Panc1 (cell line): ENCODE results near the gene SNX6. TPM values are rescaled to one million over a fixed set of nuclear protein-coding genes. Genes with fewer than 3 reads are reported as not detected.
"Not testable (repeated sequence)": the region's sequence is repeated elsewhere in the genome, so short reads cannot be mapped to it uniquely, and the experiment has no call there.

Experiments
- ATAC-seq: fragments of 200-7000 bp; cut with Tn5 transposase; 2 replicates; pipeline ENCODE4 v1.9.1; 2020; ENCODE audit warnings: mild to moderate bottlenecking, moderate library complexity
- BruUV-seq: library from RNA; stranded (reverse); fragments of 400-500 nt; replicated peaks from 2 replicates; lab custom pipeline; 2021; lab: Mats Ljungman, UMichigan
- CTCF ChIA-PET: fragments of 300-600 bp; sonication (Branson Sonifier 250); formaldehyde crosslinking; loops from one replicate; lab custom pipeline; 2022; ENCODE audit warnings: antibody characterized with exemption; lab: Charles Lee
- POLR2A ChIA-PET: fragments of 300-600 bp; sonication (Branson Sonifier 250); formaldehyde crosslinking; loops from one replicate; lab custom pipeline; 2022; ENCODE audit warnings: antibody characterized with exemption; lab: Charles Lee
- DNase-seq: peaks from one replicate; pipeline ENCODE4 v3.0.0-alpha.2; 2010; ENCODE audit warnings: low read depth, low spot score
- H3K27ac ChIP-seq: 2 replicates; pipeline ENCODE4 v1.5.1; 2011; ENCODE audit warnings: mild to moderate bottlenecking, low read length, inconsistent platforms
- H3K27me3 ChIP-seq: fragments of 200-500 bp; sonication (Bioruptor generic); 2 replicates; pipeline ENCODE4 v1.6.0; 2014; ENCODE audit warnings: low read length, inconsistent platforms; ENCODE audit not compliant: control insufficient read depth, insufficient read depth
- H3K36me3 ChIP-seq: fragments of 200-500 bp; sonication (Bioruptor generic); 2 replicates; pipeline ENCODE4 v1.5.1; 2014; ENCODE audit warnings: inconsistent platforms, mild to moderate bottlenecking, low read length, moderate library complexity; ENCODE audit not compliant: control insufficient read depth, insufficient read depth
- H3K4me1 ChIP-seq: 2 replicates; pipeline ENCODE4 v1.5.1; 2011; ENCODE audit warnings: inconsistent platforms, mild to moderate bottlenecking, low read length, moderate library complexity; ENCODE audit not compliant: control insufficient read depth, insufficient read depth
- H3K4me3 ChIP-seq, 2 experiments: 2 replicates each; pipeline ENCODE4 v1.5.1; 2011 to 2012; ENCODE audit warnings: low read depth in 2 of 2, low read length in 2 of 2, mild to moderate bottlenecking in 2 of 2, inconsistent platforms in 1 of 2, moderate library complexity in 1 of 2
- H3K9me3 ChIP-seq: fragments of 200-500 bp; sonication (Bioruptor generic); 2 replicates; pipeline ENCODE4 v1.5.1; 2014; ENCODE audit warnings: low read depth, mild to moderate bottlenecking, inconsistent platforms, low read length, moderate library complexity; ENCODE audit not compliant: control insufficient read depth, insufficient read depth
- SIN3A ChIP-seq: IDR thresholded peaks from 2 replicates; pipeline ENCODE4 v1.6.1; 2012; ENCODE audit warnings: low read depth, mild to moderate bottlenecking, low read length, moderate library complexity, borderline replicate concordance; ENCODE audit not compliant: insufficient read depth
- in situ Hi-C: cut with HindIII; loops from 2 replicates; pipeline ENCODE4 v1.10.0; 2016; ENCODE audit warnings: low sequenced_read_pairs, low pct_unique_long_range_greater_than_20kb
- intact Hi-C: fragments of 100-400 bp; cut with micrococcal nuclease; formaldehyde crosslinking; loops from one replicate; pipeline ENCODE4 v1.10.0; 2022; ENCODE audit not compliant: unreplicated experiment
- total RNA-seq: library from RNA; stranded (reverse); gene quantifications from one replicate; pipeline ENCODE4 v1.2.1, GENCODE V29; 2021; ENCODE audit not compliant: unreplicated experiment
- TF ChIP-seq, protein P1 (sequence below): fragments of 450-650 bp; IDR thresholded peaks from 2 replicates; pipeline ENCODE4 v1.5.1; 2017; ENCODE audit warnings: mild to moderate bottlenecking
- TF ChIP-seq, protein P2 (sequence below), 2 experiments: IDR thresholded peaks; 2 replicates each; pipeline ENCODE4 v1.6.1; 2011 to 2012; ENCODE audit warnings: low read depth in 2 of 2, control low read depth in 1 of 2, low read length in 1 of 2, mild to moderate bottlenecking in 1 of 2, moderate library complexity in 1 of 2; ENCODE audit not compliant: insufficient read depth in 1 of 2

SNX6 gene
- total RNA-seq, 1 experiment from 2014 or later = 50.9 TPM

DNA sequence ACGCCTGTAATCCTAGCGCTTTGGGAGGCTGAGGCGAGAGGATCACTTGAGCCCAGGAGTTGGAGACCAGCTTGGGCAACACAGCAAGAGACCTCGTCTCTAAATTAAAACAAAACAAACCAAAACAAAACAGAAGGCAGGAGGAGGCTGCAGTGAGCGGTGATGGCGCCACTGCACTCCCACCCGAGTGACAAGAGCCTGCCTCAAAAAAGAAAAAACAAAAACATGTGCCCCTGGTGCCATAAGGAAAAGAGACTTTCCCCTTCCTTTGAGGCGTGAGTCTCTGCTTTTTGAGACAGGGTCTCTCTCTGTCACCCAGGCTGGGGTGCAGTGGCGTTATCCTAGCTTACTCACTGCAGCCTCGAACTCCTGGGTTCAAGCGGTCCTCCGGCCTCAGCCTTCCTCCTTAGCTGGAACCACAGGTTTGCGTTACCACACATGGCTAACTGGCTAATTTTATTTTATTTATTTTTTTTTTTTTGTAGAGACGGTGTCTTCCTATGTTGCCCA, 81.4 kb downstream of the SNX6 start:
- TF ChIP-seq, protein P1, sequence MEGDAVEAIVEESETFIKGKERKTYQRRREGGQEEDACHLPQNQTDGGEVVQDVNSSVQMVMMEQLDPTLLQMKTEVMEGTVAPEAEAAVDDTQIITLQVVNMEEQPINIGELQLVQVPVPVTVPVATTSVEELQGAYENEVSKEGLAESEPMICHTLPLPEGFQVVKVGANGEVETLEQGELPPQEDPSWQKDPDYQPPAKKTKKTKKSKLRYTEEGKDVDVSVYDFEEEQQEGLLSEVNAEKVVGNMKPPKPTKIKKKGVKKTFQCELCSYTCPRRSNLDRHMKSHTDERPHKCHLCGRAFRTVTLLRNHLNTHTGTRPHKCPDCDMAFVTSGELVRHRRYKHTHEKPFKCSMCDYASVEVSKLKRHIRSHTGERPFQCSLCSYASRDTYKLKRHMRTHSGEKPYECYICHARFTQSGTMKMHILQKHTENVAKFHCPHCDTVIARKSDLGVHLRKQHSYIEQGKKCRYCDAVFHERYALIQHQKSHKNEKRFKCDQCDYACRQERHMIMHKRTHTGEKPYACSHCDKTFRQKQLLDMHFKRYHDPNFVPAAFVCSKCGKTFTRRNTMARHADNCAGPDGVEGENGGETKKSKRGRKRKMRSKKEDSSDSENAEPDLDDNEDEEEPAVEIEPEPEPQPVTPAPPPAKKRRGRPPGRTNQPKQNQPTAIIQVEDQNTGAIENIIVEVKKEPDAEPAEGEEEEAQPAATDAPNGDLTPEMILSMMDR = no peak
- no peak for TF ChIP-seq SIN3A
- TF ChIP-seq, protein P2, sequence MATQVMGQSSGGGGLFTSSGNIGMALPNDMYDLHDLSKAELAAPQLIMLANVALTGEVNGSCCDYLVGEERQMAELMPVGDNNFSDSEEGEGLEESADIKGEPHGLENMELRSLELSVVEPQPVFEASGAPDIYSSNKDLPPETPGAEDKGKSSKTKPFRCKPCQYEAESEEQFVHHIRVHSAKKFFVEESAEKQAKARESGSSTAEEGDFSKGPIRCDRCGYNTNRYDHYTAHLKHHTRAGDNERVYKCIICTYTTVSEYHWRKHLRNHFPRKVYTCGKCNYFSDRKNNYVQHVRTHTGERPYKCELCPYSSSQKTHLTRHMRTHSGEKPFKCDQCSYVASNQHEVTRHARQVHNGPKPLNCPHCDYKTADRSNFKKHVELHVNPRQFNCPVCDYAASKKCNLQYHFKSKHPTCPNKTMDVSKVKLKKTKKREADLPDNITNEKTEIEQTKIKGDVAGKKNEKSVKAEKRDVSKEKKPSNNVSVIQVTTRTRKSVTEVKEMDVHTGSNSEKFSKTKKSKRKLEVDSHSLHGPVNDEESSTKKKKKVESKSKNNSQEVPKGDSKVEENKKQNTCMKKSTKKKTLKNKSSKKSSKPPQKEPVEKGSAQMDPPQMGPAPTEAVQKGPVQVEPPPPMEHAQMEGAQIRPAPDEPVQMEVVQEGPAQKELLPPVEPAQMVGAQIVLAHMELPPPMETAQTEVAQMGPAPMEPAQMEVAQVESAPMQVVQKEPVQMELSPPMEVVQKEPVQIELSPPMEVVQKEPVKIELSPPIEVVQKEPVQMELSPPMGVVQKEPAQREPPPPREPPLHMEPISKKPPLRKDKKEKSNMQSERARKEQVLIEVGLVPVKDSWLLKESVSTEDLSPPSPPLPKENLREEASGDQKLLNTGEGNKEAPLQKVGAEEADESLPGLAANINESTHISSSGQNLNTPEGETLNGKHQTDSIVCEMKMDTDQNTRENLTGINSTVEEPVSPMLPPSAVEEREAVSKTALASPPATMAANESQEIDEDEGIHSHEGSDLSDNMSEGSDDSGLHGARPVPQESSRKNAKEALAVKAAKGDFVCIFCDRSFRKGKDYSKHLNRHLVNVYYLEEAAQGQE (IDR thresholded peaks at IDR 0.05; ENCODE audit: insufficient read depth in 1 of 2, low read depth in 2 of 2, low read length in 1 of 2) = no peak
- H3K4me3 ChIP-seq = no peak overlapping the region
- peaks cover 3% of the 10 kb centered on the region; the same call in 1 of the 2 replicates for H3K4me1 ChIP-seq
- in situ Hi-C loops = no loop called here
- DNase-seq (no peak), ATAC-seq (no peak)
- no peak overlapping the region for H3K27ac ChIP-seq
- H3K9me3 ChIP-seq = no peaks in the 10 kb centered on the region
- BruUV-seq = no TSS peak
- POLR2A ChIA-PET = no interaction called here
- intact Hi-C loops = no loop called here
- H3K27me3 ChIP-seq = no peaks in the 10 kb centered on the region
- H3K36me3 ChIP-seq = no peaks in the 10 kb centered on the region
- CTCF ChIA-PET = no interaction called here

DNA sequence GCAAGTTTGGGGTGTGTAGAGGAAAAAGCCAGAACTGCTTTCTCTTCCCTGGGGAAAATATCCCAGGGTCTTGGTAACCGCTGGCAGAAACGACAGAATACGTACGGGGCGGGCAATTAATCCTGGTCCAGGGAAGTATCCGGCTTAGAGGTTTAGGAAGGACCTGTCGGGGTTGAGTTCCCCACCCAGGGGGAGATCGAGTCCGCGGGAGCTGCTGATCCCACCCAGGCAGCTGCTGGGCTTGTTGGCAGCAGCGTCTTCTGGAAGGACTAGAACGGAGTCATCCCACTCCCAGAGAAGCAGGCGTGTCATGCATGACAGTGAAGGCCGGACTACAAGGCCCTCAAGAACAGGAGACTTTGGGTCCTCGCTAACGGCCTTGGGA, 82.8 kb downstream of the SNX6 start:
- H3K27ac ChIP-seq, H3K4me3 ChIP-seq, BruUV-seq, H3K27me3 ChIP-seq, CTCF ChIA-PET, in situ Hi-C loops, H3K36me3 ChIP-seq, intact Hi-C loops, H3K4me1 ChIP-seq, H3K9me3 ChIP-seq, DNase-seq, POLR2A ChIA-PET: not testable (repeated sequence)
- ATAC-seq = peak; percentile 85

DNA sequence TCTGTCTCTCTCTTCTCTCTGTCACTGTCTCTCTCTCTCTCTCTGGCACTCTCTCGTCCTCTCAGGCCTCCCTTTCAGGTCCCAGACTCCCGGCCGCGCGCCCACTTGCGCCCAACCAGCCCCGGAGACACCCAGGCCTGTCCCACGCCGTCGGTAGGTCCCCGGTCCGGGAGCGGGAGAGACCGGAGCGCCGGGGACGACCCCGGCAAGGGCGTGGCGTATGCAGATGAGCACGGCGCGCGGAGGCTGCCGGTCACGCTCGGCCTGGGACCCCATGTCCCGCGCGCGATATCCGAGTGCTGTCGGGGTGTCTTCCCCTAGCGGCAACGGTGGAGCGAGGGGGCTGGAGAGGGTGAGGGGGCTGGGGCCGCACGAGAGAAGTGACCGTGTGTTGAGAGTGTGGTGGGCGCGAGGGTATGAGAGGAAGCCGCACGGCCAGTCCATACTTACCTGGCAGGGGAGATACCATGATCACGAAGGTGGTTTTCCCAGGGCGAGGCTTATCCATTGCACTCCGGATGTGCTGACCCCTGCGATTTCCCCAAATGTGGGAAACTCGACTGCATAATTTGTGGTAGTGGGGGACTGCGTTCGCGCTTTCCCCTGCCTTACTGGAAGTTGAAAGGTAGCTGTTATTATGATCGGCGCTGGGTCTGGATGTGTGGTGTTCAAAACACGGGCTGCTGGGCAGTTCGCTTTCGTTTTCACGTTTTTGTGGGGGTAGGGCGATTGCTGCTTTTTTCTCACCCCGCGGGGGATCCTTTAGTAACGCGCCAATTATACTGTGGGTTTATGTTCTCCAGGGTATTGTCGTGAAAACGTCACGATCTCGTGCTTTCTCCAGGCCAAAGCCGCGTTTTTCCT, 83.4 kb downstream of the SNX6 start:
- CTCF ChIA-PET = not testable (repeated sequence)

DNA sequence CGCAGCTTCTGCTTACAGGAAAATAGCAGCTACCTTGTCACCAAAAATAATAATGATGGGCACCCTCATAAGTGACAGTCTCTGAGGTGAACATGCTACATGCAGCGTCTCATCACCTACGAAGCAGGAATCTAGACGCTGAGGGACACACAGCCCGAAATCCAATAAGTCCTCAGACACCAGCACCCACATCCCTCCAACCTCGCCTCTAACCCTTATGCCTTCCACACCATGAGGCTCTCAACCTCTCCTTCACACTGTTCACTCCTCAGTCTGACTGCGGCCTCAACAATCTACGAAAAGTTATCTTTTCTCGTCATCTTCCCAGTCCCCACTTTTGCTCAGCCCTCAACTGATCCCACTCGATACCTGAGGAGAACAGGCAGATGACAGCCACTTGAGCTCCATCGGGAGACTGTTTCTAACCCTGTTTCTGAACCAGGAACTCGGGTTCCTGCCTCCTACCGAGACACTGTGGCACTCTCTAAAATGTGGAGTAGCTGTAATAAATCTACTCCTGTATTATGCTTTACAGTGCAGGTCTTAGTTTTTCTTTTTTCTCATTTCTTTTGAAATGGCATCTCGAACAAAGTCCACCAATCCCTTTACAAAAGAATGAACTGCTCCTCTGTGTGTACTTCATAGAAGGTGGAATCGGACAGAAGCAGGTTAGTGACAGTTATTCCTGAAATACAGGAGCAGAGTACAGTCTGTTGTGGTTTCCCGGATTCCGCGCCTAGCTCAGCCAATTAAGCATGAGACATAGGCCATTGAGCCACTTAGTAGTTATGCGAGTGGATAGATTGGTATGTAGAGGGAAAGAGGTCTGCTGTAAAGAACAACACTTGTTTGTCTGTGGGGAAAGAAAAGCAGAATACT, 89.5 kb downstream of the SNX6 start:
- POLR2A ChIA-PET, H3K27me3 ChIP-seq, DNase-seq, CTCF ChIA-PET, in situ Hi-C loops, intact Hi-C loops, H3K9me3 ChIP-seq, BruUV-seq, ATAC-seq, H3K4me1 ChIP-seq, H3K36me3 ChIP-seq: not testable (repeated sequence)
- H3K4me3 ChIP-seq = peak overlapping the region; percentile 85 to 92
- H3K27ac ChIP-seq = peak overlapping the region; percentile 3

More for the DNA sequence above, 83.4 kb downstream of the SNX6 start:
- in situ Hi-C loops, H3K36me3 ChIP-seq, H3K4me1 ChIP-seq, H3K27ac ChIP-seq, POLR2A ChIA-PET, H3K27me3 ChIP-seq, H3K9me3 ChIP-seq, DNase-seq, H3K4me3 ChIP-seq, intact Hi-C loops: not testable (repeated sequence)
- BruUV-seq = TSS peak; percentile 100
- ATAC-seq = peak; percentile 82
